HepG2 (cell line): ENCODE measurements around the gene GJD3. TPM values are rescaled to one million over a fixed set of nuclear protein-coding genes. Genes with fewer than 3 reads are reported as not detected.

Experiments
- DR1 ChIP-seq: sonication (generic); formaldehyde crosslinking; IDR thresholded peaks from 2 replicates; pipeline ENCODE4 v1.8.0; 2021; ENCODE audit warnings: mild to moderate bottlenecking, missing genetic modification reagents, inconsistent platforms
- PHF8 ChIP-seq: sonication (generic); formaldehyde crosslinking; IDR thresholded peaks from 2 replicates; pipeline ENCODE4 v1.5.0; 2020; ENCODE audit warnings: missing genetic modification reagents
- REPIN1 ChIP-seq: sonication (generic); formaldehyde crosslinking; IDR thresholded peaks from 2 replicates; pipeline ENCODE4 v1.8.0; 2022; ENCODE audit warnings: missing genetic modification reagents, low read depth, mild to moderate bottlenecking, borderline replicate concordance
- RFXAP ChIP-seq: sonication (generic); formaldehyde crosslinking; IDR thresholded peaks from 2 replicates; pipeline ENCODE4 v1.4.0; 2020; ENCODE audit warnings: missing genetic modification reagents, borderline replicate concordance
- SSRP1 ChIP-seq: IDR thresholded peaks from 2 replicates; pipeline ENCODE4 v1.6.1; 2016; ENCODE audit warnings: control low read depth
- ZNF24 ChIP-seq: fragments of 450-650 bp; IDR thresholded peaks from 2 replicates; pipeline ENCODE4 v1.6.1; 2017; ENCODE audit warnings: antibody characterized with exemption, mild to moderate bottlenecking
- ZNF367 ChIP-seq: sonication (generic); formaldehyde crosslinking; IDR thresholded peaks from 2 replicates; pipeline ENCODE4 v1.4.0; 2020; ENCODE audit warnings: missing genetic modification reagents, borderline replicate concordance
- ZNF564 ChIP-seq: sonication (generic); formaldehyde crosslinking; IDR thresholded peaks from 2 replicates; pipeline ENCODE4 v1.8.1; 2023; ENCODE audit warnings: mild to moderate bottlenecking, missing genetic modification reagents
- ZNF720 ChIP-seq: sonication (generic); formaldehyde crosslinking; IDR thresholded peaks from 2 replicates; pipeline ENCODE4 v1.4.0; 2020; ENCODE audit warnings: missing genetic modification reagents
- polyA plus RNA-seq, 8 experiments: library from polyadenylated mRNA; depleted of rRNA in 3 of 8; stranded (reverse) in 7 of 8; unstranded in 1 of 8; fragments of >200 nt; fragmentation: Illumina TruSeq in 4 of 8; extraction: Trizol in 4 of 8; gene quantifications; 2 replicates each; pipeline versions ENCODE4 v1.2.1 to v1.2.3, GENCODE V29; 2011 to 2016; ENCODE audit warnings: low read depth in 4 of 8, missing spikeins in 1 of 8, mixed read lengths in 1 of 8; ENCODE audit not compliant: insufficient read depth in 1 of 8
- total RNA-seq, 5 experiments: library from RNA; depleted of rRNA; stranded (reverse); fragments of >200 nt; fragmentation: Illumina TruSeq; extraction: Trizol; gene quantifications; 2 replicates each; pipeline ENCODE4 v1.2.3, GENCODE V29; 2016; ENCODE audit warnings: low read depth in 1 of 5
- TF ChIP-seq, protein P1 (sequence below): sonication (generic); formaldehyde crosslinking; IDR thresholded peaks from 2 replicates; pipeline ENCODE4 v1.4.0; 2020; ENCODE audit warnings: mild to moderate bottlenecking, missing genetic modification reagents, borderline replicate concordance
- TF ChIP-seq, protein P2 (sequence below): sonication (generic); formaldehyde crosslinking; IDR thresholded peaks from 2 replicates; pipeline ENCODE4 v1.4.0; 2020; ENCODE audit warnings: mild to moderate bottlenecking, missing genetic modification reagents
- TF ChIP-seq, protein P3 (sequence below): sonication (generic); formaldehyde crosslinking; IDR thresholded peaks from 2 replicates; pipeline ENCODE4 v1.4.0; 2020; ENCODE audit warnings: missing genetic modification reagents, mild to moderate bottlenecking, borderline replicate concordance
- TF ChIP-seq, protein P4 (sequence below), 2 experiments: IDR thresholded peaks; 2 replicates each; pipeline ENCODE4 v1.6.1; 2011 to 2012; ENCODE audit warnings: low read length in 2 of 2, borderline replicate concordance in 1 of 2, low read depth in 1 of 2, mild to moderate bottlenecking in 1 of 2, moderate library complexity in 1 of 2

Gene GJD3
- total and polyA plus RNA-seq, 2 of the 13 experiments (the other 11 are each of a cell fraction or from before 2014, with no cell fraction given), result not detected

DNA sequence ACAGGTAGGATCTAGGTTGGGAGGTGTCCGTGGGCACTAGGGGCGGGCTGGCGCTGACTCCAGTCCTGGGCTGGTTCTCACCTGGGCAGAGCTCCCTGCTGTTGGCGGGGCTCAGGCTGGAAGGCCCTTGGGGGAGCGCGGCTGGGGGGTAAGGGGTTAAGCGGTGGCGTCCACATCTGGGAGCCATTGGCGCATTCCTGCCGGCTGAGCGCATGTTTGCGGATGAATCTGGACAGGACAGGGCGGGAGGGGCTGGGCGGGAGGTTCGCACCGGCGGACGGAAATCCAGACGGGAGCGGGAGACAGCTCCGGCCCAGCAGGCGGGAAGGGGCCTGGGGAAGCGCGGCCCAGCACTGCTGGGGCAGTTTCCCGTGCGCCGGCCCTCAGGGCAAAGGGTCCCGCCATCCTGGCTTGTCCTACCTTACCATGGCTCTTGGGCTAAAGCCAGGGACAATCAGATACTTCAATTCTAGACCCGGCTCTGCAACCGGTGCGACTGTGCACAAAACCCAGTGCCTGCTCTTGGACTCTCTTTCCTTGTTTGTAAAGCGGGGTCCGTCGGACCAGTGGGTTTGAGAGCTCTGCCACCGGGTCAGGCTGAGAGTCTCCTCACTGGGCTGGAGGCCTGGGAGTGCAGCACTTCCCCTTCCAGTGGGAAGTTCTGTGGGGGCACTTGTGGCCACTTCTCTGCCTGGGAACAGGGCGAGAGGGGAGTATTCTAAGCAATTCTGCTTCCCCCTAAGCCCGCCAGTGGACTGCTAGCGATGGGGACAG is 47.8 kb downstream of the GJD3 start (continued):
- TF ChIP-seq, protein P1, sequence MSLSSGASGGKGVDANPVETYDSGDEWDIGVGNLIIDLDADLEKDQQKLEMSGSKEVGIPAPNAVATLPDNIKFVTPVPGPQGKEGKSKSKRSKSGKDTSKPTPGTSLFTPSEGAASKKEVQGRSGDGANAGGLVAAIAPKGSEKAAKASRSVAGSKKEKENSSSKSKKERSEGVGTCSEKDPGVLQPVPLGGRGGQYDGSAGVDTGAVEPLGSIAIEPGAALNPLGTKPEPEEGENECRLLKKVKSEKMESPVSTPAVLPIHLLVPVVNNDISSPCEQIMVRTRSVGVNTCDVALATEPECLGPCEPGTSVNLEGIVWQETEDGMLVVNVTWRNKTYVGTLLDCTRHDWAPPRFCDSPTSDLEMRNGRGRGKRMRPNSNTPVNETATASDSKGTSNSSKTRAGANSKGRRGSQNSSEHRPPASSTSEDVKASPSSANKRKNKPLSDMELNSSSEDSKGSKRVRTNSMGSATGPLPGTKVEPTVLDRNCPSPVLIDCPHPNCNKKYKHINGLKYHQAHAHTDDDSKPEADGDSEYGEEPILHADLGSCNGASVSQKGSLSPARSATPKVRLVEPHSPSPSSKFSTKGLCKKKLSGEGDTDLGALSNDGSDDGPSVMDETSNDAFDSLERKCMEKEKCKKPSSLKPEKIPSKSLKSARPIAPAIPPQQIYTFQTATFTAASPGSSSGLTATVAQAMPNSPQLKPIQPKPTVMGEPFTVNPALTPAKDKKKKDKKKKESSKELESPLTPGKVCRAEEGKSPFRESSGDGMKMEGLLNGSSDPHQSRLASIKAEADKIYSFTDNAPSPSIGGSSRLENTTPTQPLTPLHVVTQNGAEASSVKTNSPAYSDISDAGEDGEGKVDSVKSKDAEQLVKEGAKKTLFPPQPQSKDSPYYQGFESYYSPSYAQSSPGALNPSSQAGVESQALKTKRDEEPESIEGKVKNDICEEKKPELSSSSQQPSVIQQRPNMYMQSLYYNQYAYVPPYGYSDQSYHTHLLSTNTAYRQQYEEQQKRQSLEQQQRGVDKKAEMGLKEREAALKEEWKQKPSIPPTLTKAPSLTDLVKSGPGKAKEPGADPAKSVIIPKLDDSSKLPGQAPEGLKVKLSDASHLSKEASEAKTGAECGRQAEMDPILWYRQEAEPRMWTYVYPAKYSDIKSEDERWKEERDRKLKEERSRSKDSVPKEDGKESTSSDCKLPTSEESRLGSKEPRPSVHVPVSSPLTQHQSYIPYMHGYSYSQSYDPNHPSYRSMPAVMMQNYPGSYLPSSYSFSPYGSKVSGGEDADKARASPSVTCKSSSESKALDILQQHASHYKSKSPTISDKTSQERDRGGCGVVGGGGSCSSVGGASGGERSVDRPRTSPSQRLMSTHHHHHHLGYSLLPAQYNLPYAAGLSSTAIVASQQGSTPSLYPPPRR (CRISPR knock-in tag), result peak; percentile 64; the same call in 1 of the 2 replicates
- no peak for TF ChIP-seq REPIN1
- TF ChIP-seq, protein P2, sequence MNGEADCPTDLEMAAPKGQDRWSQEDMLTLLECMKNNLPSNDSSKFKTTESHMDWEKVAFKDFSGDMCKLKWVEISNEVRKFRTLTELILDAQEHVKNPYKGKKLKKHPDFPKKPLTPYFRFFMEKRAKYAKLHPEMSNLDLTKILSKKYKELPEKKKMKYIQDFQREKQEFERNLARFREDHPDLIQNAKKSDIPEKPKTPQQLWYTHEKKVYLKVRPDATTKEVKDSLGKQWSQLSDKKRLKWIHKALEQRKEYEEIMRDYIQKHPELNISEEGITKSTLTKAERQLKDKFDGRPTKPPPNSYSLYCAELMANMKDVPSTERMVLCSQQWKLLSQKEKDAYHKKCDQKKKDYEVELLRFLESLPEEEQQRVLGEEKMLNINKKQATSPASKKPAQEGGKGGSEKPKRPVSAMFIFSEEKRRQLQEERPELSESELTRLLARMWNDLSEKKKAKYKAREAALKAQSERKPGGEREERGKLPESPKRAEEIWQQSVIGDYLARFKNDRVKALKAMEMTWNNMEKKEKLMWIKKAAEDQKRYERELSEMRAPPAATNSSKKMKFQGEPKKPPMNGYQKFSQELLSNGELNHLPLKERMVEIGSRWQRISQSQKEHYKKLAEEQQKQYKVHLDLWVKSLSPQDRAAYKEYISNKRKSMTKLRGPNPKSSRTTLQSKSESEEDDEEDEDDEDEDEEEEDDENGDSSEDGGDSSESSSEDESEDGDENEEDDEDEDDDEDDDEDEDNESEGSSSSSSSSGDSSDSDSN (CRISPR knock-in tag), result peak; percentile 94
- no peak for TF ChIP-seq ZNF24
- TF ChIP-seq ZNF367 (CRISPR knock-in tag), result peak; percentile 78; the same call in 1 of the 2 replicates
- no peak for TF ChIP-seq SSRP1 (CRISPR knock-in tag)
- no peak for TF ChIP-seq ZNF720 (CRISPR knock-in tag)
- peak; percentile 58 for TF ChIP-seq PHF8 (CRISPR knock-in tag)
- no peak; the same call in 1 of the 2 replicates for TF ChIP-seq RFXAP (CRISPR knock-in tag)
- TF ChIP-seq, protein P3, sequence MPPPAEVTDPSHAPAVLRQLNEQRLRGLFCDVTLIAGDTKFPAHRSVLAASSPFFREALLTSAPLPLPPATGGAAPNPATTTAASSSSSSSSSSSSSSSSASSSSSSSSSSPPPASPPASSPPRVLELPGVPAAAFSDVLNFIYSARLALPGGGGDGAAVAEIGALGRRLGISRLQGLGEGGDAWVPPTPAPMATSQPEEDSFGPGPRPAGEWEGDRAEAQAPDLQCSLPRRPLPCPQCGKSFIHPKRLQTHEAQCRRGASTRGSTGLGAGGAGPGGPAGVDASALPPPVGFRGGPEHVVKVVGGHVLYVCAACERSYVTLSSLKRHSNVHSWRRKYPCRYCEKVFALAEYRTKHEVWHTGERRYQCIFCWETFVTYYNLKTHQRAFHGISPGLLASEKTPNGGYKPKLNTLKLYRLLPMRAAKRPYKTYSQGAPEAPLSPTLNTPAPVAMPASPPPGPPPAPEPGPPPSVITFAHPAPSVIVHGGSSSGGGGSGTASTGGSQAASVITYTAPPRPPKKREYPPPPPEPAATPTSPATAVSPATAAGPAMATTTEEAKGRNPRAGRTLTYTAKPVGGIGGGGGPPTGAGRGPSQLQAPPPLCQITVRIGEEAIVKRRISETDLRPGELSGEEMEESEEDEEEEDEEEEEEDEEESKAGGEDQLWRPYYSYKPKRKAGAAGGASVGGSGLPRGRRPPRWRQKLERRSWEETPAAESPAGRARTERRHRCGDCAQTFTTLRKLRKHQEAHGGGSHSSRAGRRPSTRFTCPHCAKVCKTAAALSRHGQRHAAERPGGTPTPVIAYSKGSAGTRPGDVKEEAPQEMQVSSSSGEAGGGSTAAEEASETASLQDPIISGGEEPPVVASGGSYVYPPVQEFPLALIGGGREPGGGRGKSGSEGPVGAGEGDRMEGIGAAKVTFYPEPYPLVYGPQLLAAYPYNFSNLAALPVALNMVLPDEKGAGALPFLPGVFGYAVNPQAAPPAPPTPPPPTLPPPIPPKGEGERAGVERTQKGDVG (CRISPR knock-in tag), result 0 out of 2 replicates have a peak, but pooled peaks have one; percentile 21
- TF ChIP-seq DR1 (CRISPR knock-in tag), result peak; percentile 33; the same call in 1 of the 2 replicates
- peak; percentile 80; the same call in 1 of the 2 replicates for TF ChIP-seq ZNF564 (CRISPR knock-in tag)
- TF ChIP-seq, protein P4, sequence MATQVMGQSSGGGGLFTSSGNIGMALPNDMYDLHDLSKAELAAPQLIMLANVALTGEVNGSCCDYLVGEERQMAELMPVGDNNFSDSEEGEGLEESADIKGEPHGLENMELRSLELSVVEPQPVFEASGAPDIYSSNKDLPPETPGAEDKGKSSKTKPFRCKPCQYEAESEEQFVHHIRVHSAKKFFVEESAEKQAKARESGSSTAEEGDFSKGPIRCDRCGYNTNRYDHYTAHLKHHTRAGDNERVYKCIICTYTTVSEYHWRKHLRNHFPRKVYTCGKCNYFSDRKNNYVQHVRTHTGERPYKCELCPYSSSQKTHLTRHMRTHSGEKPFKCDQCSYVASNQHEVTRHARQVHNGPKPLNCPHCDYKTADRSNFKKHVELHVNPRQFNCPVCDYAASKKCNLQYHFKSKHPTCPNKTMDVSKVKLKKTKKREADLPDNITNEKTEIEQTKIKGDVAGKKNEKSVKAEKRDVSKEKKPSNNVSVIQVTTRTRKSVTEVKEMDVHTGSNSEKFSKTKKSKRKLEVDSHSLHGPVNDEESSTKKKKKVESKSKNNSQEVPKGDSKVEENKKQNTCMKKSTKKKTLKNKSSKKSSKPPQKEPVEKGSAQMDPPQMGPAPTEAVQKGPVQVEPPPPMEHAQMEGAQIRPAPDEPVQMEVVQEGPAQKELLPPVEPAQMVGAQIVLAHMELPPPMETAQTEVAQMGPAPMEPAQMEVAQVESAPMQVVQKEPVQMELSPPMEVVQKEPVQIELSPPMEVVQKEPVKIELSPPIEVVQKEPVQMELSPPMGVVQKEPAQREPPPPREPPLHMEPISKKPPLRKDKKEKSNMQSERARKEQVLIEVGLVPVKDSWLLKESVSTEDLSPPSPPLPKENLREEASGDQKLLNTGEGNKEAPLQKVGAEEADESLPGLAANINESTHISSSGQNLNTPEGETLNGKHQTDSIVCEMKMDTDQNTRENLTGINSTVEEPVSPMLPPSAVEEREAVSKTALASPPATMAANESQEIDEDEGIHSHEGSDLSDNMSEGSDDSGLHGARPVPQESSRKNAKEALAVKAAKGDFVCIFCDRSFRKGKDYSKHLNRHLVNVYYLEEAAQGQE (IDR thresholded peaks at IDR 0.05; ENCODE audit: borderline replicate concordance in 1 of 2, low read depth in 1 of 2, low read length in 2 of 2), result no peak
